Tracheal epithelial cell (primary cell): ENCODE results near the gene SCYL2. TPM values are rescaled to one million over a fixed set of nuclear protein-coding genes. Genes with fewer than 3 reads are reported as not detected.

Experiments used
- total RNA-seq: library from RNA; depleted of rRNA; stranded (reverse); fragments of >200 nt; gene quantifications from 2 replicates; pipeline ENCODE4 v1.2.1, GENCODE V29; 2014

SCYL2 gene, protein sequence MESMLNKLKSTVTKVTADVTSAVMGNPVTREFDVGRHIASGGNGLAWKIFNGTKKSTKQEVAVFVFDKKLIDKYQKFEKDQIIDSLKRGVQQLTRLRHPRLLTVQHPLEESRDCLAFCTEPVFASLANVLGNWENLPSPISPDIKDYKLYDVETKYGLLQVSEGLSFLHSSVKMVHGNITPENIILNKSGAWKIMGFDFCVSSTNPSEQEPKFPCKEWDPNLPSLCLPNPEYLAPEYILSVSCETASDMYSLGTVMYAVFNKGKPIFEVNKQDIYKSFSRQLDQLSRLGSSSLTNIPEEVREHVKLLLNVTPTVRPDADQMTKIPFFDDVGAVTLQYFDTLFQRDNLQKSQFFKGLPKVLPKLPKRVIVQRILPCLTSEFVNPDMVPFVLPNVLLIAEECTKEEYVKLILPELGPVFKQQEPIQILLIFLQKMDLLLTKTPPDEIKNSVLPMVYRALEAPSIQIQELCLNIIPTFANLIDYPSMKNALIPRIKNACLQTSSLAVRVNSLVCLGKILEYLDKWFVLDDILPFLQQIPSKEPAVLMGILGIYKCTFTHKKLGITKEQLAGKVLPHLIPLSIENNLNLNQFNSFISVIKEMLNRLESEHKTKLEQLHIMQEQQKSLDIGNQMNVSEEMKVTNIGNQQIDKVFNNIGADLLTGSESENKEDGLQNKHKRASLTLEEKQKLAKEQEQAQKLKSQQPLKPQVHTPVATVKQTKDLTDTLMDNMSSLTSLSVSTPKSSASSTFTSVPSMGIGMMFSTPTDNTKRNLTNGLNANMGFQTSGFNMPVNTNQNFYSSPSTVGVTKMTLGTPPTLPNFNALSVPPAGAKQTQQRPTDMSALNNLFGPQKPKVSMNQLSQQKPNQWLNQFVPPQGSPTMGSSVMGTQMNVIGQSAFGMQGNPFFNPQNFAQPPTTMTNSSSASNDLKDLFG
- 35.7 and 37.5 TPM in 2 replicates for total RNA-seq

DNA sequence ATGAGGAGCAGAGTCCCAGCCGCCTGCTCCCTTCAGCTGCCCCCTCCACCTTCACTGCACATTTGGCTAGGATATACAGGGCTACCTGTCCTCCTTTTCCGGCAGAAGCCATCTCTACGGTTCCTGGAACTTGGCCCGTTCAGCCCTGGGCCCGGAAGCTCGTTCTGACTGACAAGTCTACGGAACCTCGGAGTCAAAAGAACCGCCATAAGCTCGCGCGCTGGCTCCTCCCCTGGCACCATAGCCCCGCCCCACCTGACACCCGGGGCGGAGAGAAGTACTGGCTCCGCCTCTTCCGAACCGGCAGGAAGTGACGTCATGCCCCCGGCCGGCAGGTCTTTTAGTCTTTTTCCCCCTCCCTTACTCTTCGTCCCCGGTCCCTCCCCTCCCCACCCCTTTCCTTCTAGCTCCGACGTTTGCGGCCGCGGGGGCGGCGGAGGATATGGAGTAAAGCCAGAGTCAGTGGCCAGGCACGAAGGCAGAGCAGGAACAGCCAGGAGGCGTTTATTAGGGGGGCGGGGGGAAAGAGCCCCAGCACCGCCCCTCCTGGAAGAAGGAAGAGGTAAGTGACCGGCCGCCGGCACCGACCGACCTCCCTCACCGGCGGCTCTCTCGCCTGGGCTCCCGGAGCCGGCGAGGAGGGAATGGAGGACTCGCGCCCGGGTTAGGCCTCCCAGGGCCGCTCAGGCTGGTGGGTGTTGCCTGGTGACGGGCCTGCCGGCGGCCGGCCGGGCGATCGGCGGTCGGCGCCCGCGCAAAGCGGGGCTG lies at the start of gene SCYL2, which contains the start of gene DEPDC4:
TSS of gene SCYL2 (plus strand) at position 343 of the 768 bp plus-strand sequence. CDS start 15,794 bp downstream, outside the sequence.
TSS of gene DEPDC4 (minus strand) at position 245 of the 768 bp plus-strand sequence. CDS start at position 242, 3 bp downstream.

DNA sequence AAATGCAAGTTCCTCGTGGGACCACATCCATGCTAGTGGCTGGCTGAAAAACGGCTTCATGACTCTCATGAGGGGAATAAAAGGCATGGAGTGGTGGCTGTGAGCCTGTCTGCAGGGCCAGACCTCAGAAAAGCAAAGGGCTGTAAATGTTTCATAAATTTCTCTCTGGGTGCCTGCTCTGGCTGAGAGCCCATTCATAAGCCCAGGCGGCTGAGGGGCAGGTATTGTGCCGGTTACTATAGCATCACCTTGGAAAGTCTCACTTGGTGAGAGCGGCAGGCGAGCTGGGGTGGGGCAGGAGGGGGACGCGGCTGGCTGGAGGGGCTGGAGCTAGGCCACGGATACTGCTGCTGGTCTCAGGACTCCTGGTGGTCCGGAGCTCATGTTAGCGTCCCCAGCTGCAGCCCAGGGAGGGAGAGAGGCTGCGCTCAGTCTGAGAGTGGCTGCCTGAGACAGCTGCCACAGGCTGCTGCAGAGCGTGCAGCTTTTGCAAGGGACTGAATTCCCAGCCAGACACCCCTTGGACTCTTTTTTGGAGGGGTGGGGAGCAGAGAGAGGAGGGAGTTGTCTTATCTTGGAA lies 89.8 kb downstream of the SCYL2 start, which contains the start of gene SLC17A8:
TSS of gene SLC17A8 (plus strand) at position 431 of the 580 bp plus-strand sequence. CDS start 318 bp downstream, outside the sequence.

Other genes with a start within 250 kb of the SCYL2 start
- 14.0 and 16.8 TPM in 2 replicates for gene BLTP3B, start 124.3 kb upstream of the SCYL2 start, total RNA-seq
- gene ACTR6, start 66.4 kb upstream of the SCYL2 start, total RNA-seq: 14.5 and 24.1 TPM in 2 replicates
- gene DEPDC4, start 98 bp upstream of the SCYL2 start, total RNA-seq: 1.5 and 1.7 TPM in 2 replicates
- not detected in 2 replicates for gene SLC17A8, start 89.9 kb downstream of the SCYL2 start, total RNA-seq
- 3.6 TPM in 1 of 2 replicates, not detected in the other for gene NR1H4, start 206.7 kb downstream of the SCYL2 start, total RNA-seq